GM19463 (cell line): Measurements from ENCODE around the gene SYNJ1.
"Not testable (repeated sequence)": the region's sequence is repeated elsewhere in the genome, so short reads cannot be mapped to it uniquely, and the experiment has no call there.

Source experiments
- ATAC-seq: cut with Tn5 transposase; IDR thresholded peaks from one replicate; pipeline ENCODE4 v1.9.1; 2021; ENCODE audit warnings: mild to moderate bottlenecking, moderate library complexity; ENCODE audit not compliant: unreplicated experiment

Gene SYNJ1, protein sequence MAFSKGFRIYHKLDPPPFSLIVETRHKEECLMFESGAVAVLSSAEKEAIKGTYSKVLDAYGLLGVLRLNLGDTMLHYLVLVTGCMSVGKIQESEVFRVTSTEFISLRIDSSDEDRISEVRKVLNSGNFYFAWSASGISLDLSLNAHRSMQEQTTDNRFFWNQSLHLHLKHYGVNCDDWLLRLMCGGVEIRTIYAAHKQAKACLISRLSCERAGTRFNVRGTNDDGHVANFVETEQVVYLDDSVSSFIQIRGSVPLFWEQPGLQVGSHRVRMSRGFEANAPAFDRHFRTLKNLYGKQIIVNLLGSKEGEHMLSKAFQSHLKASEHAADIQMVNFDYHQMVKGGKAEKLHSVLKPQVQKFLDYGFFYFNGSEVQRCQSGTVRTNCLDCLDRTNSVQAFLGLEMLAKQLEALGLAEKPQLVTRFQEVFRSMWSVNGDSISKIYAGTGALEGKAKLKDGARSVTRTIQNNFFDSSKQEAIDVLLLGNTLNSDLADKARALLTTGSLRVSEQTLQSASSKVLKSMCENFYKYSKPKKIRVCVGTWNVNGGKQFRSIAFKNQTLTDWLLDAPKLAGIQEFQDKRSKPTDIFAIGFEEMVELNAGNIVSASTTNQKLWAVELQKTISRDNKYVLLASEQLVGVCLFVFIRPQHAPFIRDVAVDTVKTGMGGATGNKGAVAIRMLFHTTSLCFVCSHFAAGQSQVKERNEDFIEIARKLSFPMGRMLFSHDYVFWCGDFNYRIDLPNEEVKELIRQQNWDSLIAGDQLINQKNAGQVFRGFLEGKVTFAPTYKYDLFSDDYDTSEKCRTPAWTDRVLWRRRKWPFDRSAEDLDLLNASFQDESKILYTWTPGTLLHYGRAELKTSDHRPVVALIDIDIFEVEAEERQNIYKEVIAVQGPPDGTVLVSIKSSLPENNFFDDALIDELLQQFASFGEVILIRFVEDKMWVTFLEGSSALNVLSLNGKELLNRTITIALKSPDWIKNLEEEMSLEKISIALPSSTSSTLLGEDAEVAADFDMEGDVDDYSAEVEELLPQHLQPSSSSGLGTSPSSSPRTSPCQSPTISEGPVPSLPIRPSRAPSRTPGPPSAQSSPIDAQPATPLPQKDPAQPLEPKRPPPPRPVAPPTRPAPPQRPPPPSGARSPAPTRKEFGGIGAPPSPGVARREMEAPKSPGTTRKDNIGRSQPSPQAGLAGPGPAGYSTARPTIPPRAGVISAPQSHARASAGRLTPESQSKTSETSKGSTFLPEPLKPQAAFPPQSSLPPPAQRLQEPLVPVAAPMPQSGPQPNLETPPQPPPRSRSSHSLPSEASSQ (N-terminal part only)

DNA sequence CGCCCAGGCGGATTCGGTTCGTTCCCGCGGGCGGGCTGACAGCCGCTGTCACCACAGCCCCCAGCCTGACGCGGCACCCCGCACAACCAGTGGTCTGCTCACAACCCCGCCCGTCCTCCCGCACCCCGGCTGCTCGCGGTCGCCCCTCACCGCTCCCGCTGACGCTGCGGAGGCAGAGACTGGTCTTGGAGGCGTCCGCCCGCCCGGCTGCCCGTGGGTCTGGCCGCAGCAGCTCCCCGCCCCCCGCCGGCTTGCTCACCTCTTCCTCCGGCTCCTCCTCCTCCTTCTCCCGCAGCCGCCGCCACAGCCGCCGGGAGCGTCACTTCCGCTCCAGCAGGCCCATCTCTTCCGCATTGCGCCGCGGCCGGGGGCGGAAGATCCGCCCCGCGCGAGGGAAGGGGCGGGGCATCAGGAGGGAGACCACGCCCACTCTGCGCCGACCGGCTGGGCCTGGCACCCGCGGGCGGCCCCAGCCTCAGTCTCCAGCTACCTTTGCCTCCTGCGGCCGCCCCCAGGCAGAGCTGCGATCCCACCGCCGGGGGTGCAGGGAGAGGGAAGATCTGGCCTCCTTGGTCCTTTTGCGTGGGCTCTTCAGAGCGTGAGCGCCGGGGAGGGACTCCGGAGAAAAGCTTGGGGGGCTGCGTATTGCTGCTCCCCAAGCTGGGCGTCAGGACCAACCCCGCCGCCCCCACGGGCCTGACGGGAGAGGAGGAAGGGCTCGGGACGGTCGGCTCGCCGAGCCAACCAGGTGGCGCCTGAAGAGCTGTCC is at the start of gene SYNJ1:
Gene SYNJ1, minus strand, starts transcription at position 327 of the 769 bp plus-strand sequence. CDS start 1,118 bp downstream, outside the sequence.
- peak; percentile 90 for ATAC-seq

DNA sequence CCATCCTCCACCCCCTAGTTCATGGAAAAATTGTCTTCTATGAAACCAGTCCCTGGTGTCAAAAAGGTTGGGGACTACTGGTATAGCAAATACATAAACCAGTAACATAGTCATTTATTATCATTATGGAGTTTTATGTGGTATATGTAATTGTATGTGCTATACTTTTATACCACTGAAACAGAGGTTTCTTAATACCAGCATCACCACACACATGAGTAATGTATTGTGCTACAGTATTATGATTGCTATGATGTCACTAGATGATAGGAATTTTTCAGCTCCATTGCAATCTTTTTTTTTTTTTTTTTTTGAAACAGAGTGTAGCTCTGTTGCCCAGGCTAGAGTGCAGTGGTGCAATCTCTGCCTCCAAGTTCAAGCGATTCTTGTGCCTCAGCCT is 49.5 kb upstream of the SYNJ1 start:
- ATAC-seq, result no peak

DNA sequence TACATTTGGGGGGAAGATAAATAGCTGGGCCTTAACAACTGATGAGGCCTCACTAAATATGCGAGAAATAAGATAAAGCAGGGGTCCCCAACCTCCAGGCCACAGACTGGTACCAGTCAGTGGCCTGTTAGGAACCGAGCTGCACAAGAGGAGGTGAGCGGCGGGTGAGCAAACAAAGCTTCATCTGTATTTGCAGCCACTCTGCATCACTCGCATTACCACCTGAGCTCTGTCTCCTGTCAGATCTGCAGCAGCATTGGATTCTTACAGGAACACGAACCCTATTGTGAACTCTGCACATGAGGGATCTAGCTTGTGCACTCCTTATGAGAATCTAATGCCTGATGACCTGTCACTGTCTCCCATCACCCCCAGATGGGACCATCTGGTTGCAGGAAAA is 48.9 kb upstream of the SYNJ1 start:
- ATAC-seq, result no peak

DNA sequence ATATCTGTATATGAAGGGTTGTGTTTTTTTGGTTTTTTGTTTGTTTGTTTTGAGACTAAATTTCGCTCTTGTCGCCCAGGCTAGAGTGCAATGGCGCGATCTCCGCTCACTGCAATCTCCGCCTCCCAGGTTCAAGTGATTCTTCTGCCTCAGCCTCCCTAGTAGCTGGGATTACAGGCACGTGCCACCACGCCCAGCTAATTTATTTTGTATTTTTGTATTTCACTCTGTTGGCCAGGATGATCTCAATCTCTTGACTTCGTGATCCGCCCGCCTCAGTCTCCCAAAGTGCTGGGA is 45.2 kb upstream of the SYNJ1 start:
- ATAC-seq, result not testable (repeated sequence)

DNA sequence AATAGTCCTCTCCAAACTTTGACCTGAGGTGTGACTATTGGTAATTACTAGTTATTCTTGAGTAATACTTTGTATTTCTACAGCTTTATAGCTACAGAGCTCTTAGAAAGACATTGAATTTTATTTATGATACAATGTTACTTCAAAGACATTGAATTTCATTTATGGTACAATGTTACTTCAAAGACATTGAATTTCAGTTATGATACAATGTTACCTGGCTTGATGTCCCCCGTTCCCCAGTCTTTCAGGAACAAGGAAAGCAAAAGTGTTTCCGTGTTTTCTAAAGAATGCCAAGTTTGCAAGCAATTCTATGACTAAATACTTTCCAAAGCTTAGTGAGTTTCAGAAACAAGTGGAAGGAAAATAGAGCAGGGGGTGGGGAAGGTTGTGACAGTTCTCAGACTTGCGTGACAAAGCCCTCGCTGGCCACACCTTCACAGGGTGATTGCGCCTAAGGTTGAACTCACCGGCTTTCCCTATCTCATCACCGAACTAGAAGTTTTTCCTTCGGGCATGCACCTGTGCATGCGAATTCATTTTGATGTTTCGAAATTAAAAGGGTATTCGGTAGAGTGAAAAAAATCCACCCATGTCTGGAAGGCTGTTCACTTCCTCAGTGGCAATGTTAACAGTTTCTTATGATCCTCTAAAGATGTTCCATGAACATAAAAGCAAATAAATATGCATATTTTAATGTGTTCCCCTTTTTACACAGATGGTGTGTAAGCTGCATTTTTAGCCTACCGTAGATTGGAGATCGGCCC is 44.7 kb upstream of the SYNJ1 start:
- ATAC-seq, result no peak

DNA sequence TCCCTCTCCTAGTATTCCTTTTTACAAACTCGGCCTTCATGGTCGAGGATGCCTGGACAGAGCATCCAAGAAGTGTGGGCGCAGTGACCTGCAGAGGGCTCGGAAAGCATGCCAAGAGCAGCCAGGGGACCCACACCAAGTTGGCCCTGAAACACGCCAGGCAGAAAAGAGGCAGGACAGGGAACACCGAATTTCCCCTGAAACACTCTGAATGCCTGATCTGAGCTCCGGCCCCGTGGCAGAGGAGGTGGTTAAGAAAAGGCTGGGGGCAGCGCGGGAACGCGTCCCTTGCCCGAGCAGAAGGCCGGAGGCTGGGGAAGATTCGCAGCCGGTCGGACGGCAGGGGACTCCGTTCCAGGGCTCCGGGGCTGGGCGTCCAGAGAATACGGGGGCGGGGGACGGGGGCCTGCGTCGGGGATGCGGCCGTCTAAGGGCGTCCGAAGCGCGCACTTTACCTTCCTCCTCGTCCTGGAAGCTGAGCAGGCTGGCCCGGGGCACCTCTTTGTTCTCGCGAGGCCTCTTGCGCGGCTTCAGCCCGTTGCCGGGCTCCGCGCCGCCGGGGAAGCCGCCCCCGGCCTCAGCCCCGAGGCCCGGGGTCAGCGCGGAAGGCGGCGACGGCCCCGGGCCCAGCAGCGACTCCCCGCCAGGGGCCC is 43.2 kb upstream of the SYNJ1 start:
- ATAC-seq, result peak; percentile 30

DNA sequence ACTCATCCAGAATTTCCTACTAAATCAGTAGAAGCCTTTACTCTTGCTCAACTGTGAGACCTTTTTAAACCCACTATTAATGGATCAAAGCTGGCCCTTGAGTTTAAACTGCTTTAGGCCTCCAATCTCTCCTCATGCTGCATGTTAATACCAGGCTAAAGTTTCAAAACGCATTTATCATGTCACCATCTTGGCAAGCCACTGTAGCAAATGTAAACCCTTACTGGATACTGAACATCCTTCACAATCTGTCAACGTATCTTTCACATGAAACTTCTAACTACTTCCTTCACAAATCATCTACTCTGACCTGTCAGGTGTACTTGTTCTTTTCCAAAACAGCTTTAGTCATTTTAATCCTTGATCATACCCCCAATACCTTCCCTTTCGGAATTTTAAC is 40.7 kb upstream of the SYNJ1 start:
- ATAC-seq, result no peak

DNA sequence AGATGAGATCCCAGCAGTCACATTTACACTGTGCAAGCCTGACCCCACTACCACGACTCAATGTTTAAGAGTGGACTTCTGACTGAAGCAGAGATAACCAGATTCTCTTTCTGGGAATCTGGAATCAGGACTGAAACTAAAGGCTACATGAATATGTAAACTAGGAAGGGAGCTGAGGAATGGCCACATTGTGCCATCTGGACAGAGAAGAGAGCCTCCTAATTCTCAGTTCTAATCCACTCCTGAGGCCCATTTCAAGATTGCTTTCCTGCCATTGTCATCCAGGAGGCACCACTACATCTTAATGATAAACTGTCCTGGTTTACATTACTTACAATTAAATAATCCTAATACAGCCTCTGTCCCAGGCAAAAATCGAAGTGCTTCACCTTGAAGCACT is 37.2 kb upstream of the SYNJ1 start:
- no peak for ATAC-seq

DNA sequence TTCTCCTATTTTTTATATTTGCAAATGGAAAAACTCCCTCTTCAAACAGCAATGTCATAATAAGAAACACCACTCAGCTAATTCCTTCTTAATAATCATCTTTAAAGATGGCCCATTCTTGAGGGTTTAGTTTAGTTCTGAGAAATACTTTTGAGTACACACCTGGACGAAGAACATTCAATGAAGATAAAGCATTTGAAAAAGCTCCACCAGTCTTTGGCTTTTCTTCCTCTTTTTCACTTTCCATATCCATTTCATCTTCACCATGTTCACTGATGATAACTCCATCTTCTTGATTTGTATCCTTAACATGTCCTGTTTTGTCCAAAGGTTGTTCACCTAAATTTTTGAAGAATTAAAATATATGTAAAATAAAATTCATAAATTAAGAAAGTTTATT is 36.4 kb upstream of the SYNJ1 start:
- no peak for ATAC-seq

DNA sequence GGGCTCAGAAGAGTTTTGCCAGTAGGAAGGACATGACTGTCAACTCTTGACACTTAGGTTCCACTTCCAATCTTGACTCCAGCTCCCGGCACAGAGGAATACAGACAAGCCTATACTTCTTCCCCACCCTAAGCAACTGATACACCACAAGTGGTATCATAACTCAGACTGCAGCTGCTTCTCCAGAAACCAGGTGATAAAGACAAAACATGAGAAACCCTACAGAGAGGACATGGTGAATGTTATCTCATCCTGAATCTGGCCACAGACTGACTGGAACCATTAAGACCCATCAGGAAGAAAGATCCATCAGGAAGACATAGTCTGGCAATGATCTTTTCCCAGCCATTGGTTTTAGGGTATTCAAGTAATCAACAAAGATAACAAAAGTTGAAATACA is 30.0 kb upstream of the SYNJ1 start:
- ATAC-seq, result no peak

DNA sequence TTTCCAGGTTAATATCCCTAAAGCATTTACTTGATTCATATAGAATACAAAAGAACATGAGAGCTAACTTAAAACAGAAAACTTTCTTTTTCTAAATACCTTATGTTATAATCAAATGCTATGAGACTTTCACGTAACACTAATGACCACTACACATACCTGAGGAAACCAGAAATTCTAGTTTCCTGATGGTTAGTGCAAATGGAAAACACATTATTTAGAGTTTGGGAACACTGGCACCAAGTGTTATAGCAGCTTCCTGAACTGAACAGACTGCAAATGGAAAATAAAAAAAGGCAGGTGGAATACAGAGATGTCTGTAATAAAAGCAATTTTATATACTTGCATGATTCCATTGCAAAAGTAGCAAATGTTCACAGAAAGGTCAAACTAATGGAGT is 28.3 kb upstream of the SYNJ1 start:
- ATAC-seq, result no peak

DNA sequence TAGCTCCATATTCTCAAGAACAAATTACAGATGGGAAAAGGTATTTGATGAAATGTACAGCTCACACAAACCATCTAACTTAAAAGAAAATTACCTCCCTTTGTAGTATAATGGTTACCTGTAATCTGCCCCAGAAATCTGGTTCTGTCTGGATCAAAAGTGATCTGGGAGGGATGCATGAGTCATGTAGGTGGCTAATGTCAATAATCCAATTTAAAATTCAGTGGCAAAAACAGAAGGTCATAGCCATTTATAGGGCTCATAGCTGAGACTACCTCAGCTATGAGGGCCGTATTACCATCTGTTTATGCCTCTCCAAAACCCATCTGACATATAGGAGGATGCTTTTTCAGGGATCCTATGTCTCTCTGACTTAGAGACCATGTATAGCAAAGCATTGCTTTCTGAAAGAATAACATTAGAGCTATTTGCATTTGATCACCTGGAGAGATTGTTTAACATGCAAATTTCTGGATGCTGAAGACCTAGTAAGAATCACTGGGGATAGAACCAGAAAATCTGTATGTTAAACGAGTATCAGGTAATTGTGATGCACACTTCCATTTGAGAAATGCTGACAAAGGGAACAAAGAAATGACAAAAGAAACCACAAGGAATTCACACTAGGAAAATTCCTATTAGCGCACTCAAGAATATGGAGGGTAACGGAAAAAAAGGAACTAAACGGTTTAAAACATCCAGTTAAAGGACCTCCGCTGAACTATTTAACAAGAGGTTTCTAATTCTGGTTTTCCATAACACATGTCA is 26.2 kb upstream of the SYNJ1 start:
- ATAC-seq, result no peak

DNA sequence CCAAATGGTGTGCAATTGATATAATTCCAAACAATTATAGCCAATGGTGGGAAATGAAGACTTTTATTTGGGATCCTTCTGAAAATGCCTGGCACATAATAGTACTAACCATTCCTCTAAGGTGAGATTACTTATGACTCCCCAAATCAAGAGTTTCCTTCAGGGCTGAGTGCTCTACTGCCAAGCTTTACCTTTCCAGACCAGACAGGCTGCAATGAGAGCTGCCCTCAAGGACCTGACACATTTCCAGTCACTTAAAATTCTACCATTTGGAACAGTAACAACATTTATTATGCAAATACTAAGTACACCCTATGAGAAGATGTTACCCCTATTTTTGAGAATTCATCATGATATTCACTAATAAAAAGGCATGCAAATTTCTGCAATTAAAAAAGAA is 22.6 kb upstream of the SYNJ1 start:
- no peak for ATAC-seq

DNA sequence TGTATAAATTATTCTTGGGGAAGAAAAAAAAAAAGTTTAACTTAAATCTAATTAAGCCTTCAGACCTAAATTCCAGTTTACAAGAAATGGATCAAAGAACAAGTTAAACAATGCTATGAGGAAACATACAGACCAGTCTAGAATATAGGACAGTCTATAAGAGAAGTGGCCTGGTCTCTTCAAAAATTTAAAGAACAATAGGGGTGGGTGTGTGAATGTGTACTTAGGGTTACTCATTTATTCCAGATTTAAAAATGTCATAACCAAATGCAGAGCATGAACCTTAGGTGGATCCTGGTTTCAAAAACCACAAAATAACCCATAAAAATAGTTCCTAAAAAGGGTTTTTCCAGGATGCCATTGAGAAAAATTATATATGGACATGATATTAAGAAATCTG is 21.8 kb upstream of the SYNJ1 start:
- ATAC-seq, result no peak

DNA sequence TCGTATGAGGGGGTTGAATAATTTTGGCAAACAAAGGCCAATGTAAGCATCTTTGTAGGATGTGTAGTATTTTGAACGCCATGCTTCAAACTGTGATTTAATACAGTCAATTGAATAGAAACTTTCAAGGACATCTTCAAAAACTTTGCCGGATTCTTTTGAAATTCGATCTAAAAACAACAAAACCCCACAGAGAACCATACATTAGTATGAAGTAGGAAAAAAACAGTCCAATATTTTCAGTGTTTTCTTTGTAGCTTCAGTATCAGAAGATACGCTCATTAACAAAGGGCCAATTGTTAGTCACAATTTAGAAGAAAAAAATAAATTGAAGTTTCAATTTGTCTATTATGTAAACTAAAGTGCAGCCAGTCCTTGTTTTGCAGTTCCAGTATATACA is 20.7 kb upstream of the SYNJ1 start:
- ATAC-seq, result no peak

DNA sequence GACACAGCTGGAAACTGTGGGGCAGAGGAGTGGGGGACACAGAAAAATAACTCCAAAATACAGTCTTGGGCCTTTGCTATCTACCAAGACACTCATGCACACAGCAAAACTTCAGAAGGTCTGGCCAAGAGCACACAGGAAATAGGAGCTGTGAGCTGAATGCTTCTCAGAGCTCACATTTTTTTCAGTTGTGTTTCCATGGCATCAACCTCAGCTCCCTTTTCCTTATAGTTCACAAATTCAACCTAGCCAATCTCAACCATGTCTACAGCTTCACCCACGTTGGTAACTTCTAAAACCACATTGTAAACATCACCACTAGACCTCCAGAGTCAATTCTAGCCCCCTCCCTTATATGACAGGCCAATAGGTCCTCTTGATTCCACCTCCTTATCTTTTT is 19.6 kb upstream of the SYNJ1 start:
- ATAC-seq, result no peak

DNA sequence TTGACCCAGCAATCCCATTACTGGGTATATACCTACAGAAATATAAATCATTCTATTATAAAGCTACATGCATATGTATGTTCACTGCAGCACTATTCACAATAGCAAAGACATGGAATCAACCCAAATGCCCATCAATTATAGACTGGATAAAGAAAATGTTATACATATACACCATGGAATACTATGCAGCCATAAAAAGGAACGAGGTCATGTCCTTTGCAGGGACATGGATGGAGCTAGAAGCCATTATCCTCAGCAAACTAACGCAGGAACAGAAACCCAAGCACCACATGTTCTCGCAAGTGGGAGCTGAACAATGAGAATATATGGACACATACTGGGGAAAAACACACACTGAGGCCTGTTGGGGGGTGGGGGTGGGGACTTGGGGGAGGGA is 18.9 kb upstream of the SYNJ1 start:
- not testable (repeated sequence) for ATAC-seq

DNA sequence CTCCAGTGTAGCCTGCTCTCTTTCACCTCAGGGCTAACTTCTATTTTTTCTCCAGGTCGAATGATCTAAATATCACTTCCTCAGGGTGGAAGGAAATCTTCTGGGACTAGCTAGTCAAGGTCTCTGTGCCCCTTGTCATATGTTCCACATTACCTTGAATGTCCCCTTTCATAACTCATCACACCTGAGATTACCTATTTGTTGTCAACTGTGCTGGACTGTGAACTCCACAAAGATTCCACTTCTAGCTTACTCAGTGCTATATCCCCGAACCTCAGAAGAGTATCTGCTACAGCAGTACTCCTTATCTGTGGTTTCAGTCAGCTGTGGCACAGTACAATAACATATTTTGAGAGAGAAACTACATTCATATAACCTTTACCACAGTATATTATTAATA is 14.6 kb upstream of the SYNJ1 start:
- ATAC-seq, result no peak

DNA sequence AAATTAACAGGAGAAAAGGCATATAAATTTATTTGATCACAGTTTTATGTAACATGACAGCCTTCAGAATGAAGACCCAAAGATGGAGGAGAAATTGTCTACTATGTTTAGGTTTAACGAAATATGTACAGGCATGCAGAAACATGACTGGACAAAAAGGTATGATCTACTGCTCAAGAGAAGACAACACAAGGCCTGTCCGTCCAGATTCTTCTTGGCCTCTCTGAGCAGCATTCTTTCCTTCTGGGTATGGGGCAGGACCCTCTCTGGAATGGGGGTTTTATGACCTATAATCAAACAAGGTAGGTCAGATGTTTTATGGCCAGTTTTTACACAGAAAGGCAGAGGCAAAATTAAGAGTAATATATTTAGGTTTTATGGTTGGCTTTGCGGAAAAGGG is 13.5 kb upstream of the SYNJ1 start:
- ATAC-seq, result no peak
